HG02943 (cell line): ENCODE results near the gene ZFP28.
A peak's percentile ranks its signal among the peaks of the same experiment; 100 is the strongest.

Experiments used
- ATAC-seq: cut with Tn5 transposase; IDR thresholded peaks from one replicate; pipeline ENCODE4 v1.9.1; 2021; ENCODE audit warnings: mild to moderate bottlenecking, low read depth, moderate library complexity; ENCODE audit not compliant: unreplicated experiment

Gene ZFP28

GRCh38 chr19:56538761-56539263 is at the start of gene ZFP28:
Gene ZFP28 (plus strand): TSS chr19:56538948. CDS start chr19:56539019, 71 bp downstream.
- no peak for ATAC-seq

DNA sequence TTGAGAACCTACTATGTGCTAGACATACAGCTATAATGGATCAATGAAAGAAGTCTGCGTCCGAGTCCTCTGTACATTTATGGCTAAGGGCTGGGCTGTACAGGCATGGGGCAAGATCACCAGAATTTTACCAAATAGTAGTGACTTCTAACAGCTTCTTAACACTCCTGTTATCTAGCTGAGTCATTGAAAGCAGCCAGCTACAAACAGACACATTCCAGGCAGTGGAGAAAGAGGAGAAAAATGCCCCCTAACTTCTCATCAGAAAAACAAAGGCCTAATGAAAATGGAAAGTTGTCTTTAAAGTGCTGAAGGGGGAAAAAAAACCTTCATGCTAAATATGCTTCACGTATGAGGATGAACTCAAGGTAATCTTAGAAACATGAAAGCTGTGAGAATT is 47.3 kb upstream of the ZFP28 start:
- no peak for ATAC-seq

GRCh38 chr19:56504581-56504980 is 34.2 kb upstream of the ZFP28 start:
- no peak for ATAC-seq

- ATAC-seq: no peak
These were observed 31.1 kb upstream of the ZFP28 start, which contains the start of gene ZNF471 for GRCh38 chr19:56507446-56508289. Gene ZNF471 (plus strand): TSS chr19:56507855. CDS start chr19:56511572, 3,717 bp downstream.

DNA sequence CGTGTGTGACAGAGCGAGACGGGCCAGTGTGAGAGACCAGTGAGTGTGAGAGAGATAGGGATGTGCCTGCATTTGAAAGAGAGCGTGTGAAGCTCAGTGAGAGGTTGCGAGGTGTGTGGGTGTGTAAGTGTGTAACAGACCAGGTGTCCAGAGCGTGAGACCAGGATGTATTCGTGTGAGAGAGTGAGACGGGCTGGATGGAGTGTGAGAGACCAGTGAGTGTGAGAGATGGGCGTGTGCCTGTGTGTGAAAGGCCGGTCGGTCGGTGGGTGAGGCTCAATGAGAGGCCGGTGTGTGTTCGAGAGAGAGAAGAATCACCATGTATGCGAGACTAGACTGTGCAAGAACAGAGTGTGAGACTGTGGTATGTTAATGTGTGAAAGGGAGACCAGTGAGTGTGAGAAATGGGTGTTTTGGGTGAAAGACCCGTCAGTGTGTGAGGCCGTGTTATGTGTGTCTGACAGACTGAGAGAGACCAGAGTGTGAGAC is 30.4 kb upstream of the ZFP28 start:
- ATAC-seq: no peak

GRCh38 chr19:56525214-56525860 is 13.4 kb upstream of the ZFP28 start:
- no peak for ATAC-seq

DNA sequence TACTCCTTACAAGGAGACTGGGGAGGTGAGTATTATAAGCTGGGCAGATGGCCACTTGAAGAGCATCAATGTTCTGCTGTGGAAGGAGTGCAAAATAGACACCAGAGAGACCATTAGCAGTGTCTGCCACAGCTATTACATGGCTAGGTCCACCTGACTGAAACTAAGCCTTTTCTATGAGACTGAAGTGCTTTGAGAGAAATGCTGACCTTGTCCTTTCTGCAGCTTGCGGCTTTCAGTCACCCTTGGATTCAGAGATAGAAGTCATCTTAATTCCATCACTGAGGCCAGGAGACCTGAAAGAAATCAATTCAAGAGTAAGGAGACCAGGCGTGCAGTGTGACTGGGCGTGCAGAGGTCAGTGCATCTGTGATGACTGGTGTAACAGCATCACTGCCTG is 1.3 kb upstream of the ZFP28 start:
- no peak for ATAC-seq

- no peak for ATAC-seq
These were observed 441 bp upstream of the ZFP28 start for GRCh38 chr19:56538254-56538760.

DNA sequence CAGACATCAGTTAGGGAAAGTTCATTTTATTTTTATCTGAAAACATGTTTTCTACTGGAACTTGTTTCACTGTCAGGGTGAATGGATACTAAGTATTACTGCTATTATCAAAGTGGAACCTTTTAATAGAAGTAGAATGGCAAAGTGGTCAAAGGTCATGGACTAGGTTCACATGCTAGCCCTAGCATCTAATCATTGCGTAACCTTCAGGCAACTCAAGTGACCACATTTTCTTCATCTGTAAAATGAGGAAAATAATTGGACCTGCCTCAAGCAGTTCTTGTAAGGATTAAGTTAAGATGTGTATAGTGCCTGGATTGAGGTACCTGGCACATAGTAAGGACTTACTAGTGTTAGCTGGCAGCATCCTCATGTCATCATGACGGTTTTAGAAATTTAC is 5.0 kb downstream of the ZFP28 start:
- ATAC-seq: no peak

- no peak for ATAC-seq
These were observed 8.8 kb downstream of the ZFP28 start for GRCh38 chr19:56547535-56547934.

- ATAC-seq: no peak
These were observed 15.6 kb downstream of the ZFP28 start for GRCh38 chr19:56554272-56554869.

DNA sequence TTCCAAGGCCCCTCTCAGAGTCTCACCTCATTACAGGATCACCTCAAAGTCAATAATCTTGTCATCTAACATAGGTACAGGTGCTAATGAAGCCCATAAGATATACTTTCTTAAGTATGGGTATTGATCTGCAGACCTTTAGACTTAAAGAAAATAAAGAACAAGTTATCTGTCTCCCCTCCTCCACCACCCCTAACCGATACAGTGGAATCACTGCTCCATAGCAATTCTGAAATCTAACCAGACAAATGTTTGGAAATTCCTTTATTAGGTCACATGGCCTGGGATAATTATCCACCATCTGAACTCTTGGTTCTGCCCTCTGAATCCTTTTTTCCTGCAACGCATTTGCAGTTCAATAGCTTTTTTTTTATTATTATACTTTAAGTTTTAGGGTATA is 24.0 kb downstream of the ZFP28 start:
- ATAC-seq: no peak

- peak; percentile 20 for ATAC-seq
These were observed 28.1 kb downstream of the ZFP28 start for GRCh38 chr19:56566904-56567273.

DNA sequence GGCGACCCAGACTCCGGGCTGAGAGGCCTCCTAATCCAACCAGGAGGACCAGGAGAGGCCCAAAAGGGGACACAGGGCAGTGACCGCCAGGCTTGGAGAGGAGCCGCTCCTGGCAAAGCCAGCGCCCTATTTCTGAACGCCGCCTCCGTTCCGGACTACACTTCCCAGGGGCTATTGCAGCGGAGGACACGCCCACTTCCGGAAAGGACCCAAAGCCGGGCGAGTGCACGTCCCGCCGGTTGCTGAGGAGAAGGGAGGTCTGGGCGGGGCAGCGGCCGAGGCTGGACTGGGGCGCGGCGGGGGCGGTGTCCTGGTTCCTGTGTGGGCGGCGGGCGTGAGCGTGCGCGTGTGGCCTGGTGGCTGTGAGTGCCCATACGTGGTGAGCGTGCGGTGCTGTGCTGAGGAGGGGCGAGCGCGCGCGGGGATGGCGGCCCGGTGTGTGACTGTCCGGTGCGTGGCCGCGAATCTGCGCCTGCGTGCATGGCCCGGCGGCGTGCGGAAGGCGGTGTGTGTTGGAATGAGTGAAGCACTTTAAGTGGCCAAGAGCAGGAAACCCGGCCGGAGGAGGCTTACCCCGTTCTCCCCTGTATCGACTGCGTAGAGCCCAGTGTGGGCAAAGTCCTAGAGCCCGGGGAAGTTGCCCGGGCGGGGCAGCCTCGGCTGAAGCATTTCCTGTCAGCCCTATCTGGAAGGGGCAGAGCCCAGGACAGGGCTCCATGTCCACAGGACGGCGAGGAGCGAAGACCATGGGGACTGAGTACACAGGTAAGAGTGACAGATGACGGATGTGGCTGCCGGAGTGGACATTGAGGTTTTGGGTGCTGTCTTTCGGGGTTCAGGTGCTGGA is 28.7 kb downstream of the ZFP28 start, which contains the start of gene ZNF470:
Gene ZNF470 (plus strand): TSS at position 195 of the 847 bp plus-strand sequence. CDS start 2,844 bp downstream, outside the sequence.
- ATAC-seq: peak; percentile 97

DNA sequence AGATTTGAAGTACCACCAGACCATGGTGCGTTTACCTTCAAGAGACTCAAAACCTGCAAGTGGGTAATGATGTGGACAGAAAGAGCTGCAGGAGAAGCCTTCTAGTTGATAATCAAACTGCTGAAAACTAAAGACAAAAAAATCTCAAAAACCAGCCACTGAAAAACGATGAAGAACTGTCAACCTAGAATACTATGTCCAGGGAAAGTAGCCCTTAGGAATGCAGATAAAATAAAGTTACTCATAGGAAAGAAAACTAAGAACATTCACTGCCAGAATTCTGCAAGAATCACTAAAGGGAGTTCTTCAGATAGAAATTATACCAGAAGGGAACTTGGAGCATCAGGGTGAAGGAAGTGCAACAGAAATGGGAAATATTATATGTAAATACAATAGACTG is 33.8 kb downstream of the ZFP28 start:
- no peak for ATAC-seq

DNA sequence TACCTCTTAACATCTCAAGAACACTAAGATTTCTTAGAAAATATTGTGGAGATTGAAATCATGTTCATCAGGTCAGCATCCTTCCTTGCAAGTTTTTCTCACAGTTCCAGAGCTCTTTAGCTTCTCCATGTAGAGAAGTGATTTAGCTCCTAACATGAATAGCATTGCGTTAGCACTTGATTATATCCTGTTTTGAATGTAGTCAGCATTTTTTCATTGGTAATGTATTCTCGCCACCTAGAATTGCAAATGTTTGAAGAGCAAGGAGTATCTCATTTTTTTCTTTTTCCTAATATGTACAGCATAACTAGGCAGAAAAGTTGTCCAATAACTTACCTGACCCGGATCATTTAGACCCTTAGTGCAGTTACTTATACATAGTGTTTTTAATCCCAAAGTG is 35.2 kb downstream of the ZFP28 start:
- no peak for ATAC-seq

GRCh38 chr19:56577719-56578602 is 39.2 kb downstream of the ZFP28 start:
- ATAC-seq: no peak

GRCh38 chr19:56594446-56594782 is 55.7 kb downstream of the ZFP28 start:
- no peak for ATAC-seq
